Small intestine (tissue), 7 donors: Measurements from ENCODE around the gene ANKRD36B. TPM values are rescaled to one million over a fixed set of nuclear protein-coding genes. Genes with fewer than 3 reads are reported as not detected.
"Not testable (repeated sequence)": the region's sequence is repeated elsewhere in the genome, so short reads cannot be mapped to it uniquely, and the experiment has no call there.

Source experiments
- DNase-seq, 2 donors: peaks; one replicate each; pipeline versions ENCODE4 v3.0.0 to v3.0.0-alpha.2; 2013
- FAIRE-seq: peaks from 2 replicates; lab custom pipeline; 2012; peaks lifted over from hg19 to GRCh38; lab: Jason Lieb, UNC
- H3K27ac ChIP-seq, 3 donors: one replicate each; pipeline ENCODE4 v1.5.1; 2013; ENCODE audit warnings: low read length in 2 of 3, mild to moderate bottlenecking in 2 of 3, control low read depth in 1 of 3, inconsistent platforms in 1 of 3, low read depth in 1 of 3, moderate library complexity in 1 of 3
- H3K27me3 ChIP-seq, 3 donors: one replicate each; pipeline ENCODE4 v1.6.1; 2013; ENCODE audit warnings: low read length in 3 of 3, inconsistent platforms in 1 of 3; ENCODE audit not compliant: control insufficient read depth in 3 of 3, insufficient read depth in 3 of 3
- H3K36me3 ChIP-seq, 3 donors: one replicate each; pipeline ENCODE4 v1.6.1; 2013; ENCODE audit warnings: low read length in 3 of 3, inconsistent platforms in 1 of 3, low read depth in 1 of 3, mild to moderate bottlenecking in 1 of 3, moderate library complexity in 1 of 3; ENCODE audit not compliant: control insufficient read depth in 3 of 3, insufficient read depth in 2 of 3
- H3K4me1 ChIP-seq, 3 donors: one replicate each; pipeline ENCODE4 v1.6.1; 2013; ENCODE audit warnings: low read length in 2 of 3, inconsistent platforms in 1 of 3, low read depth in 1 of 3, mild to moderate bottlenecking in 1 of 3, moderate library complexity in 1 of 3; ENCODE audit not compliant: control insufficient read depth in 3 of 3, insufficient read depth in 2 of 3
- H3K4me3 ChIP-seq, 3 donors: one replicate each; pipeline ENCODE4 v1.5.1; 2013; ENCODE audit warnings: low read length in 3 of 3, control low read depth in 1 of 3, inconsistent platforms in 1 of 3, low read depth in 1 of 3, mild to moderate bottlenecking in 1 of 3, moderate library complexity in 1 of 3
- H3K9me3 ChIP-seq, 2 donors: one replicate each; pipeline ENCODE4 v1.6.1; 2013; ENCODE audit warnings: low read depth in 1 of 2, low read length in 1 of 2; ENCODE audit not compliant: control insufficient read depth in 2 of 2, insufficient read depth in 1 of 2
- WGBS, 3 donors: extraction: QIAGEN DNeasy Blood & Tissue Kit; methylation state at CpG; one replicate each; pipeline ENCODE4 v1.1.7; 2013; 5-methylcytosine and 5-hydroxymethylcytosine counted together
- polyA plus RNA-seq, 4 donors: library from polyadenylated mRNA; stranded (reverse) in 3 of 4; unstranded in 1 of 4; fragments of 200-250 nt in 3 of 4; fragments of 120-200 nt in 1 of 4; gene quantifications; one replicate each; pipeline versions ENCODE4 v1.2.1 to v1.2.3, GENCODE V29; 2013
- donor health status: healthy with polysubstance abuse.
- donor health status: control.
- donor health status: control.
- donor health status: Bipolar disorder and iron deficiency.
- donor health status: healthy.

The ANKRD36B gene
- polyA plus RNA-seq, 4 donors = 2.4 to 24.0 (median 4.4) TPM

DNA sequence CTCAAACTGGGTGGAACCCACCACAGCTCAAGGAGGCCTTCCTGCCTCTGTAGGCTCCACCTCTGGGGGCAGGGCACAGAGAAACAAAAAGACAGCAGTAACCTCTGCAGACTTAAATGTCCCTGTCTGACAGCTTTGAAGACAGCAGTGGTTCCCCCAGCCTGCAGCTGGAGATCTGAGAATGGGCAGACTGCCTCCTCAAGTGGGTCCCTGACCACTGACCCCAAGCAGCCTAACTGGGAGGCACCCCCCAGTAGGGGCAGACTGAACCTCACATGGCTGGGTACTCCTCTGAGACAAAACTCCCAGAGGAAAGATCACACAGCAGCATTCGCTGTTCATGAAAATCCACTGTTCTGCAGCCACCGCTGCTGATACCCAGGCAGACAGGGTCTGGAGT, 63.8 kb downstream of the ANKRD36B start:
- not testable (repeated sequence) for H3K4me3 ChIP-seq, DNase-seq, H3K27ac ChIP-seq, H3K4me1 ChIP-seq, H3K27me3 ChIP-seq, H3K36me3 ChIP-seq, FAIRE-seq, H3K9me3 ChIP-seq
- WGBS, 3 donors = 95 to 100% (median 100%) methylated on average over 2 of the region's 2 CpGs

DNA sequence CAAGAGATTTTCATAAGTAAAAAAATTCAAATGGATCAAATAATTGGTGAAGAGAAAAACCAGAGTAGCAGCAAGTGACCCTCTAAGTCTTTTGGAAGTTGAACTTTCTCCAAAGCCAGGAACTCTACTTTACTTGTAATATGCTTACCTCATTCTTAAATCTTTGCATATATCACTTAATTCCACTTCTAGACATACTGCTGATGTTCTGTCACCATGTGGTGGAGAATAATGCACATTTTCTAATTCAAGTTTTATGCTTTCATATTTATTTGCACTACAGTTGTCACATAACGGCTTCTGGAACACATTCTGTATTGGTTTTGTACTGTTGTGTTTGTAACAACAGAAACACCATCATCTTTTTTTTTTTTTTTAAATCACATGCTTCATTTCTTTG, 65.9 kb downstream of the ANKRD36B start:
- FAIRE-seq = peak; percentile 30
- not testable (repeated sequence) for H3K4me3 ChIP-seq, H3K27me3 ChIP-seq, H3K36me3 ChIP-seq, DNase-seq, H3K27ac ChIP-seq, H3K9me3 ChIP-seq, H3K4me1 ChIP-seq
- WGBS, 3 donors = 100% methylated on average over 1 of the region's 1 CpG

DNA sequence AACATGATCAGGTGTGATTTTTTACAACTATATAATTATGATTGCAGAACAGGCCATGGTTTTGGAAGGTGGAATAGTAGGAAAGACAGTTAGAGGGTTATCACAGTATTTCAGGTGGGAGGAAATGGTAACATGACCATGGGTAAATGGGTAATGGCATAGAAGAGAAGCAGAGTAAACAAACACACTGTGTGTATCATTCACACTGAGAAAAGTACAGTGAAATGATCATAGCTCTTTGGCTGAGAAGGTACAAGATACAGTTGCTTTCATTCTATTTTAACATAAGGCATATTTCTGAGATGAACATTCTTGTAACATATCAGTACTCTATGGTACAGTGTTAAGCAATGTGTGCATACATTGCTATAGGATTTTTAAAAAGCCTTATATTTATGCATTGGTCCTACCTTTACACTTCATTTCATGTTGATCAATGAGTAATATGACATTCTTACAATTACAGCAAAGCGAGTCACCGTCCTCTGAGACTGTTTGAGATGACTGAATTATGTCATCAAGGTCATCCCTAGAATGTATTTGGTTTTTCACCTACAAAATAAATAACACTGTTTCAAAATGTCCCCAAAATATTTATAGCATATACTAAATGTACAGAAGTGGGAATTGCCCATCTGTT, 66.6 kb downstream of the ANKRD36B start:
- no CpG with 5 or more reads among the region's 2 CpGs for WGBS, 3 donors
- FAIRE-seq, H3K4me3 ChIP-seq, DNase-seq, H3K27ac ChIP-seq, H3K27me3 ChIP-seq, H3K36me3 ChIP-seq, H3K9me3 ChIP-seq, H3K4me1 ChIP-seq: not testable (repeated sequence)

DNA sequence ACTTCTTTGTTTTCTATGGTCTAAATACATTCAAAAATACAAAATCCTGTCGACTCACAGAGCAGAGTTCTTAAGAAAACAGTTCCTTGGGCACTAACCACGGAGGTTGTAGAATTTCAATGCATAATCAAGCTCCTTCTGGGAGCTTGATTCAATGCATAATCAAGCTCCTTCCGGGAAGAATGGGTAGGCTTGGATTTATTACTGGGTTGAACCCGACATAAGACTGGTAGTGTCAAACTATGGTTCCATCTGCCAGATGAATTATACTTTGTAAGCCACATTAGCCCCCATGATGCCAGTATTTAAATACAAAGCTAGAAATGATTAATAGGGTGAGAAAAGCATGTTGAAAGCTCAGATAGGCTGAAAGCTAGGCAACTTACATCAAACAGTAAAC, 94.0 kb downstream of the ANKRD36B start:
- not testable (repeated sequence) for H3K36me3 ChIP-seq, H3K27ac ChIP-seq, H3K4me1 ChIP-seq, H3K9me3 ChIP-seq, FAIRE-seq, H3K4me3 ChIP-seq, H3K27me3 ChIP-seq, DNase-seq
- WGBS, 3 donors = 87 to 100% (median 93%) methylated on average over 3 to 4 of the region's 4 CpGs

DNA sequence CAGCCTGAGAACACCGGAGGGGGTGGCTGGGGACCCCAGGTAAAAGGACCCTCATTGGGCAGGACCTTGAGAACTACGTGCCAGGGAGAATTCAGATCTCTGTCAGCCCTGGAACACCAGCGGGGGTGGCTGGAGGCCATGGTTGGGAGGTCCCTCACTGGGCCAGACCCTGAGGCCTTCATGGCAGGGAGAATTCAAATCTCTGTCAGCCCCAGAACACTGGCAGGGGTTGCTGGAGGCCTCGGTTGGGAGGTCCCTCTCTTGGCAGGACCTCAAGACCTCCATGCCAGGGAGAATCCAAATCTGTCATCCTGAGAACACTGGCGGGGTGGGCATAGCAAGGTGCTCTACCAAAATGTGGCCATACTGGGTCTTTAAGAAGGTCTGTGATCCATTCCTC, 99.5 kb downstream of the ANKRD36B start:
- H3K9me3 ChIP-seq, FAIRE-seq, H3K36me3 ChIP-seq, H3K27ac ChIP-seq, H3K4me3 ChIP-seq, DNase-seq, H3K4me1 ChIP-seq, H3K27me3 ChIP-seq: not testable (repeated sequence)
- WGBS, 3 donors = 93 to 97% (median 97%) methylated on average over 4 of the region's 5 CpGs

Other genes starting within 250 kb of the ANKRD36B start
- gene COX5B, start 56.2 kb upstream of the ANKRD36B start, polyA plus RNA-seq = 1,000 to 10,000 TPM in 1 of 4 donors, 100 to 1,000 TPM in 3; 213 to 1,324 (median 783) TPM
- gene ACTR1B, start 74.2 kb upstream of the ANKRD36B start, polyA plus RNA-seq = 10 to 100 TPM; 56.6 to 91.2 (median 67.4) TPM
- 10 to 100 TPM in 2 of 4 donors, 1 to 10 TPM in 2; 1.4 to 16.7 (median 11.1) TPM for gene C2orf92, start 79.8 kb upstream of the ANKRD36B start, polyA plus RNA-seq
- gene ZAP70, start 123.7 kb upstream of the ANKRD36B start, polyA plus RNA-seq = 10 to 100 TPM in 1 of 4 donors, 1 to 10 TPM in 3; 2.5 to 15.9 (median 3.9) TPM